Measurements from ENCODE around the gene COL1A2.

Gene COL1A2

GRCh38 chr7:94384315-94384714 lies 10.4 kb upstream of the COL1A2 start:
- no peak for DNase-seq
- Histone ChIP-seq H3K9me3 (no peaks in the 10 kb centered on the region), H3K36me3 (no peaks in the 10 kb centered on the region), H3K4me3 (ENCODE audit: low read depth, low read length) (no peak overlapping the region), H3K27me3 (peaks cover 8% of the 10 kb centered on the region), H3K4me1 (no peaks in the 10 kb centered on the region)
- TF ChIP-seq, protein P1, sequence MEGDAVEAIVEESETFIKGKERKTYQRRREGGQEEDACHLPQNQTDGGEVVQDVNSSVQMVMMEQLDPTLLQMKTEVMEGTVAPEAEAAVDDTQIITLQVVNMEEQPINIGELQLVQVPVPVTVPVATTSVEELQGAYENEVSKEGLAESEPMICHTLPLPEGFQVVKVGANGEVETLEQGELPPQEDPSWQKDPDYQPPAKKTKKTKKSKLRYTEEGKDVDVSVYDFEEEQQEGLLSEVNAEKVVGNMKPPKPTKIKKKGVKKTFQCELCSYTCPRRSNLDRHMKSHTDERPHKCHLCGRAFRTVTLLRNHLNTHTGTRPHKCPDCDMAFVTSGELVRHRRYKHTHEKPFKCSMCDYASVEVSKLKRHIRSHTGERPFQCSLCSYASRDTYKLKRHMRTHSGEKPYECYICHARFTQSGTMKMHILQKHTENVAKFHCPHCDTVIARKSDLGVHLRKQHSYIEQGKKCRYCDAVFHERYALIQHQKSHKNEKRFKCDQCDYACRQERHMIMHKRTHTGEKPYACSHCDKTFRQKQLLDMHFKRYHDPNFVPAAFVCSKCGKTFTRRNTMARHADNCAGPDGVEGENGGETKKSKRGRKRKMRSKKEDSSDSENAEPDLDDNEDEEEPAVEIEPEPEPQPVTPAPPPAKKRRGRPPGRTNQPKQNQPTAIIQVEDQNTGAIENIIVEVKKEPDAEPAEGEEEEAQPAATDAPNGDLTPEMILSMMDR (IDR thresholded peaks at IDR 0.05; ENCODE audit: low read depth, low read length): no peak

DNA sequence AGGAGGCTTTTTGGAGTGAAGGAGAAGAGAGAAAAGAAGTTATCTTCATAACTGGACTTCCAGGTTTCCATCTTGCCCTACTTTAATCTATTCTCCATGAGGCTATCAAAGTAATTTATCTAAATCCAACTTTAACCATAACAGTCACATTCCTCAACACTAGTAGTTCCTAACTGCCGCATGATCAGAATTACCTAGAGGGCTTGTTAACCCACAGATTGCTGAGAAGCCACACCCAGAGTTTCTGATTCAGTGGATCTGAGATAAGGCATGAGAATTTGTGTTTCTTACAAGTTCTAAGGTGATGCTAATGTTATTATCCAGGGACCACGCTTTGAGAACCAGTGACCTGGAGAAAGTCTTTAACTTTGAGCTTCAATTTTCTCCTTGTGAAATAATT lies 8.3 kb upstream of the COL1A2 start:
- no peak for DNase-seq
- Histone ChIP-seq H3K4me3 (ENCODE audit: low read depth, low read length) (no peak overlapping the region), H3K9me3 (no peaks in the 10 kb centered on the region), H3K4me1 (no peaks in the 10 kb centered on the region), H3K27me3 (no peaks in the 10 kb centered on the region), H3K36me3 (no peaks in the 10 kb centered on the region)
- TF ChIP-seq, protein P1 (IDR thresholded peaks at IDR 0.05; ENCODE audit: low read depth, low read length): no peak

GRCh38 chr7:94388540-94388939 lies 6.2 kb upstream of the COL1A2 start:
- H3K4me3 ChIP-seq (ENCODE audit: low read depth, low read length): no peak overlapping the region
- no peaks in the 10 kb centered on the region for H3K36me3 ChIP-seq
- TF ChIP-seq, protein P1 (IDR thresholded peaks at IDR 0.05; ENCODE audit: low read depth, low read length): no peak
- H3K27me3 ChIP-seq: no peaks in the 10 kb centered on the region
- H3K9me3 ChIP-seq: no peaks in the 10 kb centered on the region
- DNase-seq: no peak
- no peaks in the 10 kb centered on the region for H3K4me1 ChIP-seq

GRCh38 chr7:94389381-94389780 lies 5.3 kb upstream of the COL1A2 start:
- no peaks in the 10 kb centered on the region for H3K36me3 ChIP-seq

GRCh38 chr7:94391726-94392392 lies 2.8 kb upstream of the COL1A2 start:
- TF ChIP-seq, protein P1 (IDR thresholded peaks at IDR 0.05; ENCODE audit: low read depth, low read length): no peak
- no peaks in the 10 kb centered on the region for H3K9me3 ChIP-seq
- peaks cover 4% of the 10 kb centered on the region; the same call in 1 of the 2 replicates for H3K27me3 ChIP-seq
- no peaks in the 10 kb centered on the region for H3K36me3 ChIP-seq
- DNase-seq: no peak
- no peak overlapping the region for H3K4me3 ChIP-seq (ENCODE audit: low read depth, low read length)
- no peaks in the 10 kb centered on the region for H3K4me1 ChIP-seq

More at GRCh38 chr7:94389381-94389780, 5.3 kb upstream of the COL1A2 start:
- DNase-seq: no peak
- Histone ChIP-seq H3K4me1 (no peaks in the 10 kb centered on the region), H3K27me3 (no peaks in the 10 kb centered on the region), H3K4me3 (ENCODE audit: low read depth, low read length) (no peak overlapping the region), H3K9me3 (no peaks in the 10 kb centered on the region)
- TF ChIP-seq, protein P1 (IDR thresholded peaks at IDR 0.05; ENCODE audit: low read depth, low read length): no peak

- TF ChIP-seq, protein P1 (IDR thresholded peaks at IDR 0.05; ENCODE audit: low read depth, low read length): no peak
- Histone ChIP-seq H3K9me3 (no peaks in the 10 kb centered on the region), H3K36me3 (no peaks in the 10 kb centered on the region), H3K4me3 (ENCODE audit: low read depth, low read length) (no peak overlapping the region), H3K4me1 (no peaks in the 10 kb centered on the region), H3K27me3 (peaks cover 4% of the 10 kb centered on the region; the same call in 1 of the 2 replicates)
- no peak for DNase-seq
Measured at GRCh38 chr7:94392393-94392786, 2.3 kb upstream of the COL1A2 start.

All from BE2C (cell line).